GM12873 (cell line): ENCODE data around the gene PHLDB2.

ENCODE experiments used
- TF ChIP-seq, protein P1 (sequence below): IDR thresholded peaks from 2 replicates; pipeline ENCODE4 v1.5.1; 2012; ENCODE audit warnings: low read depth, mild to moderate bottlenecking, moderate library complexity, low read length, control low read depth; ENCODE audit not compliant: insufficient read depth; ENCODE audit errors: missing control alignments

The PHLDB2 gene

DNA sequence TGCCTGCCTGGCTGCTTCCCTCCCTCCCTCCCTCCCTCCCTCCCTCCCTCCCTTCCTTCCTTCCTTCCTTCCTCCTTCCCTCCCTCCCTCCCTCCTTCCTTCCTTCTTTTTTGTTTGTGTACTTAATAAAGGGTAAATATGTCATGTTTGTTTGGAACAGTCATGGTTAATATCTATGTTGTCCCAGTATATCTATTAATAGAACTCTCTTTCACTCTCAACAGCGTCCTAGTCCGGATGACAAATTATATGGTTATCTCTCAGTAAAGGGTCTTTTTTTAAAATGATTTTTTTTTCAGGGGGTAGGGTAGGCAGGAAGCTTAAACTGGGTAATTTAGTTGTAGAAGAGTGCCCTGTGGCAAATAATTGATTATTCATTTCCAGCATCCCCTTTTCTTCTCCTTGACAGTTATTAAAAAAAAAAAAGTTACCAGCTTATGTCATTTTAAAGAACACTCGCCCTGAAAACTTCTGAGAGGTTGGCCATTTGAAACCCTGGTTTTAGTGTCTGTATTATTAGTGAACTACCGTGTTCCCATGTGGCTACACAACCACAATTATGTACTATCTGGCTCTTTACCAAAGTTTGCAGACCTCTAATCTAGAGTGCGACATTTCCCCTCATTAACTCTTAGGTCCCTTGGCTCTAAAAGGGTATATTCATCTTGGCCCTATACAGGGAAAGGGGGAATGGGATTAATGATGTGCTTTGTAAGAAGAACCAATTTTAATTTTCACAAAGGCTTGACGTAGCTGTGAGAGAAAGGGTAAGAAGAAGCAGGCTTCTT lies 153.3 kb downstream of the PHLDB2 start:
- TF ChIP-seq, protein P1, sequence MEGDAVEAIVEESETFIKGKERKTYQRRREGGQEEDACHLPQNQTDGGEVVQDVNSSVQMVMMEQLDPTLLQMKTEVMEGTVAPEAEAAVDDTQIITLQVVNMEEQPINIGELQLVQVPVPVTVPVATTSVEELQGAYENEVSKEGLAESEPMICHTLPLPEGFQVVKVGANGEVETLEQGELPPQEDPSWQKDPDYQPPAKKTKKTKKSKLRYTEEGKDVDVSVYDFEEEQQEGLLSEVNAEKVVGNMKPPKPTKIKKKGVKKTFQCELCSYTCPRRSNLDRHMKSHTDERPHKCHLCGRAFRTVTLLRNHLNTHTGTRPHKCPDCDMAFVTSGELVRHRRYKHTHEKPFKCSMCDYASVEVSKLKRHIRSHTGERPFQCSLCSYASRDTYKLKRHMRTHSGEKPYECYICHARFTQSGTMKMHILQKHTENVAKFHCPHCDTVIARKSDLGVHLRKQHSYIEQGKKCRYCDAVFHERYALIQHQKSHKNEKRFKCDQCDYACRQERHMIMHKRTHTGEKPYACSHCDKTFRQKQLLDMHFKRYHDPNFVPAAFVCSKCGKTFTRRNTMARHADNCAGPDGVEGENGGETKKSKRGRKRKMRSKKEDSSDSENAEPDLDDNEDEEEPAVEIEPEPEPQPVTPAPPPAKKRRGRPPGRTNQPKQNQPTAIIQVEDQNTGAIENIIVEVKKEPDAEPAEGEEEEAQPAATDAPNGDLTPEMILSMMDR = no peak

DNA sequence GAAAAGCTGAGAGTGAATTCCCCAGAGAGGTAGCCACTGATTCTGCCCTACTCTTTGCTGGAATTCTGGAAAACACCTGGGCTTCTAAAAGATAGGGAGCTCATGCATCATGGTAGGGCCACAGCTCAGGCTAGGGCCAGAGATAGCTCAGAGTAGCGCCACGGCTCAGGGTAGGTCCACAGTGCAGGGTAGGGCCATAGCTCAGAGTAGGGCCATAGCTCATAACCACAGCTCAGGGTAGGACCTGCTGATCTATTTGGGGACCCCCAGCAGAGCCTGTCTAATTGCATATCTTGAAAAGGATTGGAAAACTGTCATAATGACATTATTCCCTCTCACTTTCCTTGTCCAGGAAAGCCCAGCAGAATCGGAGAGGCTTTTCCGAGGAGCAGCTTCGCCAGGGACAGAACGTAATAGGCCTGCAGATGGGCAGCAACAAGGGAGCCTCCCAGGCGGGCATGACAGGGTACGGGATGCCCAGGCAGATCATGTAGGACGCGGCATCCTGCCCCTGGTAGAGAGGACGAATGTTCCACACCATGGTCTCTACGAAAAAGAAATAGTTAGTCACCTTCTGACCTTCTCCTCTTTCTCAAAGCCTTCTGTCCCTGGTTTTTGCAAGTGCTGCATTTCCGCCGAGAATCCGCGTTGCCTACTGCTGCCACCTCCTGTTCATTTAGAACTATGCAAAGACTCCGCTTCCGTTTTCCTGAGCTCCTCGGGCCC lies 154.2 kb downstream of the PHLDB2 start:
- TF ChIP-seq, protein P1 = peak; percentile 69

DNA sequence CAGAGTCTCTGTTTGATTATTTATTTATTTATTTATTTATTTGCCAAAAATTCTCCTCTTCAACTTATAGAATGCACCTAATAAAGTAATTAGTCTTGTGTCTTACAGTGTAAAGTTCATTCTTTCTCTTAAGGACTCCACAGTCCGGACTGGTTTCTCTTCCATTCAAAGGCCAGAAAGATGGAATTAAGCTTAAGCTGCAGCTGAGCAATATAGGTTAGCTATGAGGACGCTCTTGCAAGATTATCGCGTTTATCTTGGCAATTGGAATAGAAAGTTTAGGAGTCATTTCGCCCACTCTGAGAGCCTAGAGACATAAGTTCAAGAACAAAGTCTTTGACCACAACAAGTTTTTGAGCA lies 154.7 kb downstream of the PHLDB2 start:
- TF ChIP-seq, protein P1 = no peak

DNA sequence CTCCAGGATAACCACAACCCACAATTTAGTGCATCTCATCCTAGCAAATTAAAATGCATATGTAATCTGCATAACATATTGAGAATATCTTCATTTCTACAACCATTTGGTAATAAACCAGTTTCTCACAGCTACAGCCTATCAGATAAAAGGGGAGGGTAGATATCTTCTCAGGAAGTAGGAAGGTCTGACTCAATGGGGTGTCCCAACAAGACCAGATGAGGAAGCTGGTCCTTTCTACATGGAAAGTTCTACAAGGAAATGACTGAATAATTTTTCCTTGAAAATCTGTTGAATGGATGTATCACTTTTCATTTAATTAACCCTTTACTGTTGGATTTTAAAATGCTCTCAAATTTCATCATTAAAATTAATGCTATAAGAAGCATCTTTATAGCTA lies 158.0 kb downstream of the PHLDB2 start:
- TF ChIP-seq, protein P1 = no peak

DNA sequence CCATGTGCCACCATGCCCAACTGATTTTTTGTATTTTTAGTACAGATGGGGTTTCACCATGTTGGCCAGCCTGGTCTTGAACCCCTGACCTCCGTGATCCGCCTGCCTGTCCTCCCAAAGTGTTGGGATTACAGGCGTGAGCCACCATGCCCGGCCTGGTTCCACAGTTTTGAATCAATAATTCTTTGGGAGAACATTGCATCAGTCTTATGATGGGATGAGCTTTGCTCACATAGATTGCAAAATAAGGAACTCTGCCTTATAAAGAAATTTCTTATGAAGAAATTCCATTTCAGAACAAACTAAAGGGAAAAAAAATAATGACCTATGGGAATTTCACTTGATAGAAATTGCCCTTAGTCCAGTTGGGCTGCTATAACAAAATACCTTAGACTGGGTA lies 159.6 kb downstream of the PHLDB2 start:
- TF ChIP-seq, protein P1 = no peak

DNA sequence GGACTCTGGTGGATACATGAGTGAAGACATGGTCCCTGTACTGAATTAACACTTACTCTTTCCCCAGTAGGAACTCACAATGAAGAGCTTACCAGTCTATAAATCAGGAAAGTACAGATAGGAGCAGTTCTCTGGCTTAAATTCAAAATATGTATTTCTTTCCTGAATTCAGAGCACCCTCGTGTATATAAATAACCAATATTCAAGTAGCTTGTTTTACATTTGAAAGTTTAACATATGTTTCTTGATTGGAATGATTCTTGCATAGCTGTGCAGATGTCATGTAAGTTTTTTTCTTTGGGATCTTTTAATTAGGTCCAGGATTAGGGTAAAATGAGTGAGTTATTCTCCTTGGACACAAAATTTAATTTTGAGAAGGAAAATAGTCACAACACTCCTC lies 160.7 kb downstream of the PHLDB2 start:
- TF ChIP-seq, protein P1 = no peak

DNA sequence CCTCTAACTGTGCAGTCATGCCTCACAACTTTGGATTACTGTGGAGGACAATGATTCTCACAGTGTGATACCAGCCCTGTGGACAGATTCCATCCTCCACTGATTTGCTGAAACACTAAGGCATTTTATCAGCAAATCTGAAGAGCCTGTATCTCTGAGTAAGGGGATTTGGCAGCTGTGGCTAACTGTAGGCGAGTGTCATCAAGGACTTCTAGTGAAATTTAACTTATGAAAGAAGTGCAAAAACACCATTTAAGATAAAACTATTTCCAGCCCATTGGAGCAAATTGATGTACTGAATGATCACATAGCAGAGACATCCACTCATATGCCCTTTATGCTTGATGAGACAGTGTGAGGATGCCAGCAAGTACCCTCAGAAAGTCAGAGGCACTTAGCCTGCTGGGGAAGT lies 161.6 kb downstream of the PHLDB2 start:
- TF ChIP-seq, protein P1 = no peak
